Astrocyte of the hippocampus (primary cell): Measurements from ENCODE around the gene KRT23.

Source experiments
- DNase-seq: peaks from one replicate; pipeline ENCODE4 v3.0.0; 2011; ENCODE audit warnings: low read depth, low spot score

KRT23 gene

DNA sequence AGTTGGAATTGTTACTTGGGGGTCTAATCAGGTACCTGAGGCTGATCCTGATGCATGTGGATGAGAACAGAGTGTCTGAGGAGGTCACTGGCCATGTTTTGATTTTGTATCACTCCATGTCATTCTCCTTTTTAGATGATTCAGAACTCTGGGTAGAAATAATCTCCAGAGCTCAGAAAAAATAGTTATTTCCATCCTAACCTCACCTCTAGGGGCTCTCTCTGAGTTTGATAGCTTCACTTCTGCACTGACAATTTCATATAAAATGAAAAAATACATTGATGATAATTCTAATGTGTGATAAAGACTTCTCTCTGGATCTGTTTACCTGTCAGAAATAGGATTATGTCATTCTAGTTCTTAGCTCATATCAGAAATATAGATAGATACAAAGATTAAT, 64.2 kb downstream of the KRT23 start:
- no peak for DNase-seq
